Retinal pigment epithelial cell (primary cell): ENCODE results near the gene USP43.
"Not testable (repeated sequence)": the region's sequence is repeated elsewhere in the genome, so short reads cannot be mapped to it uniquely, and the experiment has no call there.

ENCODE experiments used
- DNase-seq: peaks from one replicate; pipeline ENCODE4 v3.0.0-alpha.2; 2010; ENCODE audit warnings: low read depth
- H3K4me3 ChIP-seq: 2 replicates; pipeline ENCODE4 v1.5.1; 2011; ENCODE audit warnings: mild to moderate bottlenecking, low read length, control low read depth, moderate library complexity
- CTCF ChIP-seq: conservative IDR thresholded peaks from 2 replicates; pipeline ENCODE4 v1.5.1; 2011; ENCODE audit warnings: low read depth, low read length, control low read depth, inconsistent platforms

The USP43 gene

GRCh38 chr17:9645851-9646545 lies 681 bp downstream of the USP43 start:
- no peak for DNase-seq
- peak overlapping the region; percentile 67 for H3K4me3 ChIP-seq
- TF ChIP-seq CTCF, result peak; percentile 21

GRCh38 chr17:9646546-9646885 lies 1.2 kb downstream of the USP43 start:
- TF ChIP-seq CTCF, result no peak
- peak overlapping the region; percentile 67 for H3K4me3 ChIP-seq
- no peak for DNase-seq

GRCh38 chr17:9647014-9647413 lies 1.7 kb downstream of the USP43 start:
- no peak for DNase-seq
- H3K4me3 ChIP-seq, result peak overlapping the region; percentile 67
- no peak for TF ChIP-seq CTCF

- no peak overlapping the region for H3K4me3 ChIP-seq
- DNase-seq, result no peak
- TF ChIP-seq CTCF, result no peak
Measured at GRCh38 chr17:9648521-9649110, 3.3 kb downstream of the USP43 start.

- no peak for DNase-seq
- no peak for TF ChIP-seq CTCF
- no peak overlapping the region for H3K4me3 ChIP-seq
Measured at GRCh38 chr17:9658593-9659211, 13.4 kb downstream of the USP43 start.

GRCh38 chr17:9661027-9661426 lies 15.7 kb downstream of the USP43 start:
- no peak for TF ChIP-seq CTCF
- H3K4me3 ChIP-seq, result no peak overlapping the region
- no peak for DNase-seq

- DNase-seq, H3K4me3 ChIP-seq: not testable (repeated sequence)
Measured at GRCh38 chr17:9663511-9663910, 18.2 kb downstream of the USP43 start.
